NCI-H82 treated with DMSO at 0.1 percent for 48 hours (cell line): ENCODE measurements around the gene ADSS1.

Source experiments
- DNase-seq: peaks from one replicate; lab custom pipeline; 2025; ENCODE audit not compliant: unreplicated experiment; lab: John Stamatoyannopoulos, UW

ADSS1 gene

DNA sequence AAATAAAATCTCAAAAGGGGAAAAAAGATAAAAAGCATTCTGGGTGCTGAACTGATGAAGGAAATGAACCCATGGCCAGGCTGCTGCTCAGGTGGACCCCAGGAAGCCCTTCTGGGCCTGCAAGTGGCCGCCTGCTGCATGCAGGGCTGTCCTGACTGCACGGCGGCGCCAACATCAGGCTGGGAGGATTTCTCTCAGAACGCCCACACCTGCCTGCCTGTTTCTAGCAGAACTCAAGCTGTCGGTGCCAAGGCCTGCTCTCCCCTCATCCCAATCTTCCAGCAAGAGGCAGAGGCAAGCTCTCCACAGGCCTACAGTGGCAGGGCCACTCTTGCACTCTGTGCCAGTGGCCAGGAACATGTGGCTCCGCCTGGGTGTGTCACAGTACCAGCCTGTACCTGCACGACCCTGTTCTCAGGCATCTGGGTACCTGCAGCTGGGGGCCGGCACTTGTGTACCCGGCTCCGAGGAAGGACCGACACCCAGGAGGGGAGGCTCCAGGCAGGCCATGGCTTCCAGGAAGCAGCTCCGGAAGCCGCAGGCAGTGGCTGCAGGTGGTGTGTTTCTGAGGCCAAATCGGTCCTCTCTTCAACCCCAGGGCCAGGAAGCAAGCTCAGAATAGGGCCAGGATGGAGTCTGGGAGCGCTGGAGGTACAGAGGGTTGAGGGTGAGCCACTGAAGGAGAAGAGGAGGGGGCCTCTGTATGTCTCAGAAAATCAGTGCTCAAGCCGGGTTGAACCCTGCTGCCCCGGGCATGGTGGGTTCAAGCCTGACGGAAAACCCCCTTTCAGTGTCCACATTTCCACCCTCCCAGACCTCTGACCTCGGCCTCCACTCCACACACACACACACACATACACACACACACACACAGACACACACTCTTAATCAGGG is 37.2 kb upstream of the ADSS1 start:
- DNase-seq, result no peak

GRCh38 chr14:104687601-104688504 is 36.2 kb upstream of the ADSS1 start:
- no peak for DNase-seq

- DNase-seq, result no peak
These were observed 35.4 kb upstream of the ADSS1 start for GRCh38 chr14:104688505-104689108.

DNA sequence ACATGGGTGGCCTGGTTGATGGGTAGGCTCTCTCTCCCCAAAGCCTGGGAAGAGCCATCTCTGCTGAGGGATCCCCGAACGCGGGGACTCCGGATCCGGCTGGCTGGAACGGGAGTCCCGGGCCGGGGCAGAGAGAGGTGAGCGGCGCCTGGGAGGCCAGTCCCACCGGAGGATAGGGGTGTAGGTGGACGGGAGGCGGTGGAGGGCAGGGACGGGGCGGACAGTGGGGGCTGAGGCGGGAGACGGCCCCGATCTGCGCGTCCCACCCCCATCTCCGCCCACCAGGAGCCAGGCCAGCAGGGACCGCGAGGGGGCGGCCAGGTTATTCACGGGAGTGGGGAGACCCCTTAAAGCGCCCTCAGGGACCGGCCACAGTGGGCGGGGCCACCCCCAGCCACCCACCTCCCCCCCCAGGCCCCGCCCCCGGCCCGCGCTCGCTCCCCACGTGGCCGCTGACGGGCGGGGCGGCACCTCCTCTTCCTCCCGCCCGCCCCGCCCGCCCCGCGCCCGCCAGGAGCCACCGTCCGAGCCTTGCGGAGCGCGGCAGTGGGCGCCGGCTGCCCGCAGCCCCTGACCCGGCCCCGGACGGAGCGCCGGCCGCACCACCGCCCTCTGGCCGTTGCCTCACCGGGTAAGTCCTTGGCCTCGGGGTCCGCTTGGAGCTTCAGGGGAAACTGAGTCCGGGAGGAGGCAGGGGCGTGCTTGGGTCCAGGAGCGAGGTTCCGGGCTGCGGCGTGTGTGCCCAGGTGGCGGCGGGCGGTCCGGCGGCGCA is 34.7 kb upstream of the ADSS1 start, which contains the start of gene INF2:
Gene INF2 (plus strand): TSS at position 510 of the 772 bp plus-strand sequence. CDS start 11,748 bp downstream, outside the sequence.
- DNase-seq, result no peak

- DNase-seq, result no peak
These were observed 33.9 kb upstream of the ADSS1 start for GRCh38 chr14:104689881-104690711.

- no peak for DNase-seq
These were observed 33.1 kb upstream of the ADSS1 start for GRCh38 chr14:104690861-104691455.

GRCh38 chr14:104691546-104692260 is 32.3 kb upstream of the ADSS1 start:
- DNase-seq, result no peak

DNA sequence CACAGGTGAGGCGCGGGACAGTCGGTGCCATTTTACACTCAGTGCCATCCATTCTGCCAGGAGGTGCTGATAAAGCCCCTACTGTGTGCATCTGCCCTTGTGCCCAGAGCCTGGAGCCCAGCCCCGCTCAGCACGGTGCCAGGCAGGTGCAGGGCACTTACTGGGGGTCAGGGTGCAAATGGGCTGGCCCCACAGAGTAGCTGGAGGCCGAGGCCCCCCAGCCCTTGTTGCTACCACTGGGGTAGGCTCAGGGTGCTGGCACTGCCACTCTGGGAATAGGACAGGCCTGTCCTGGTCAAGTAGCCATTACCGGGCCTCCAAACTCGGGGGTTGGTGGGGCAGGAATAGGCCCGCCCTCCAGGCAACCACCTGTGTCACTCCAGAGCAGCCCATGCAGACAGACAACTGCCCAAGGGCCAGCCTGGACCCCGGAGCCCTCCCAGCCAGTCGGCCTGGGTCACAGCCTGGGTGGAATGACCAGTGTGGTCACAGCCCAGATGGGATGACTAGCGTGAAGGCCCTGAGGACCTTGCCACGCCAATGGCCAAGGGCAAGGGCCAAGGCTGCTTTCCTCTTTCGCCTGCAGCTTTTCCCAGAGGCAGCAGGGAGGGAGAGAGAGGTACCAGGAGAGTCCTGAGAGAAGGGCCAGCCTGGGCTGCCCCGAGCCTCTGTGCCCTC is 31.6 kb upstream of the ADSS1 start:
- no peak for DNase-seq

DNA sequence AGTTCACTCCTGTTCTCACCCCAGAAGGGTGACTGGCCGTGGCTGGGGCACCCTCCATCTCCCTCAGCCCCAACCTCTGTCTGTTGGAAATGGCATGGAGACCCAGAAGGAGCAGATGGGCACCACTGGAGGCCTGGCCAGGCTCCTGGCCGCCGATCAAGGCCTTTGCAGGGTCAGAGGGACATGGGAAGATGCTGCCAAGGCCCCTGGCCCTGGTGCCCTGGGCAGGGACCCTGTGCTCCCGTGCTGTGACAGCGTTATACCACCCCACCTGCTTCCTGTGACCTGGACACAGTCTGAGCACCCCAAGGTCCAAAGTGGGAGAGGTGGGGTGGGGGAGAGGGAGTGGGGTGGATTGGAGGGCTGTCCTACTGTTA is 31.1 kb upstream of the ADSS1 start:
- no peak for DNase-seq

DNA sequence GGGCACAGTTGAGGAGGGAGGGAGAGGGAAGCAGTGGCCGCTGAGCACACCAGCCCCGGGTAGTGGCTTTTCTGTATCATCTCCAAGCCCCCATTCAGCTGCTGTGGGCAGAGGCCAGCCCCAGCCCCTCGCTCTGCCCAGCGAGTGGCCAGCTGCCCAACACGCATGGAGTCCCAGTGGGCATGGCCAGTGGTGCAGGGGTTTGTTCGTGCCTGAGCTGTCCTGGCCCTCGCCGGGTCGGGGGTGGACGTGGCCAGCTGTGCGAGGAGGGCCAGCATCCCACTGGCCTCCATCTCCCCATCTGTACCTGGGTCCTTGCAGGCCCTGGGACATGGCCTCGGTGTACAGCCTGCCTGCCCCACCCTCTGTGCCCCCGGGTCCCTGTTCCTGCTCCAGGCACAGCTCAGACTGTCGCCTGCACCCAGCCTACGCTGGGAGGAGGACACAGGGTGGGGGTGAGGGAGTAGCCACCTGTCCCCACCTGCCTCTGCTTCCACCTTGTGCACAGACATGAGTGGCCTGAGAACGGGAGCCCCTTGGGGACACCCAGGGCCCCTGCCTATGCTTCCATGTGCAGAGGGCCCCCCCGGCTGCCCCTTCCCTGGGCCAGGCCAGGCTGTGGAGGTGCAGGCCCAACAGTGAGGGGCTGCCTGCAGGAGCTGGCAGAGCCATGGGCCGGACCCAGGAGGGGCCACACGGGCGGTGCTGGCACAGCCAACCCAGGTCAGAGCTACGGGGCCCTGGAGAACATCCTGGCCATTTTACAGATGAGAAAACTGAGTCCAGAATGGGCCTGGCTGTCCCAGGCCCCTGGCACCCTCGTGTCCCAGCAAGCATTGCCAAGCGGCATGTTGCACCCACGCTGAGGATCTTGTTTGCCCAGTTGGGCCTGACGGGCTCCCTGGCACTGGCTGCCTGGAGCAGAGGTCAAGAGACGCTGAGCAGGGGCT is 30.3 kb upstream of the ADSS1 start:
- no peak for DNase-seq

GRCh38 chr14:104694475-104694950 is 29.5 kb upstream of the ADSS1 start:
- no peak for DNase-seq

DNA sequence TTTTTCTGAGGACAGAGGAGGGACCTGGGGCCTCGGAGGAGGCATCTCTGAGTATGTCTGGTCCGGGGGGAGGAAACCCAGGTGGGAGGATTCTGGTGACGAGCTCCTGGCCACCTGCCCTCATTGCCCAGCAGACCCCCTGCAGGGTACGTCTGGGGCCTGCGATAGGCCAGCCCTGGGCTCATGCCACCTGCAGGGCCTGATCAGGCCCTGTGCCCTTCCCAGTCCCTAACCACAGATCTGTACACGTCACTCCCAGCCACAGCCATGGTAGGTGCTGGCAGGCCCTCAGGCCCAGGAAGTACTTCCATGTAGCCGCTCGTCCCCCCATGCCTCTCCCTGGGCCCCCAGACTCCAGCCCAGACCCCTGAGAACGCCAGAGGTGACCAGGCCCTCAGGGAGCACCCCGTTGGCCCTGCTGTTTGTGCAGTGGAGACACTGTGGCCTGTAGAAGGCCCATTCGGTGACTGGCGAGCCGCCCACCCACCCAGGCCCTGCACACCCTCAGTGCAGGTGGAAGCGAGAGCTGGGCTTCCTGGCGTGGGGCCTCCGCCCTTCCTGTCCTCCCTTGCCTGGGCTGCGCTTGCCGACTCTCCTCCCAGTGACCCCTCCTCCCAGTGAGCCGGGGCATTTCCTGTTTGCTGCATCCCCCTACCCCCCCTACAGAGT is 28.9 kb upstream of the ADSS1 start:
- no peak for DNase-seq

DNA sequence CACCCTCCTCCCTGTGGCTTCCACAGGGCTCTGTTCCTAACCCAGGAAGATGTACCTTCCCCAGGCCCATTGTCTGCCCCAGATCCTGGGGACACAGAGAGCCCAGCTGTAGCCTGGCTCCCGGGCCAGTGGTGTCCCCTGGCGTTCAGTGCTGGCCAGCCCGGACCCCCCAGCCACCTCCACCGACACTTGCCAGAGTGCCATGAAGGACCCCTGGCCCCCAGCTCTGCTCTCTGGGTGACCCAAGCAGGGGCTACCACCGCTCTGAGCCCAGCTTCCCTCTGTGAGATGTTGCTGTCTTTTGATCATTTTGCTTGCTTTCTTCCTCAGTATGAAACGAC is 28.4 kb upstream of the ADSS1 start:
- DNase-seq, result no peak

GRCh38 chr14:104696671-104697316 is 27.2 kb upstream of the ADSS1 start:
- DNase-seq, result no peak

GRCh38 chr14:104697317-104697703 is 26.7 kb upstream of the ADSS1 start:
- no peak for DNase-seq
